Calu3 (cell line): ENCODE measurements around the gene HMMR. TPM values are rescaled to one million over a fixed set of nuclear protein-coding genes. Genes with fewer than 3 reads are reported as not detected.

Experiments used
- BruUV-seq: library from RNA; stranded (reverse); fragments of 400-500 nt; replicated peaks from 2 replicates; lab custom pipeline; 2021; lab: Mats Ljungman, UMichigan
- CTCF ChIA-PET: fragments of 300-600 bp; sonication (Branson Sonifier 250); formaldehyde crosslinking; loops from one replicate; lab custom pipeline; 2022; ENCODE audit warnings: antibody characterized with exemption; lab: Charles Lee
- DNase-seq: peaks from one replicate; pipeline ENCODE4 v3.0.0; 2022
- H3K27ac Mint-ChIP-seq: one replicate; pipeline ENCODE4 v1.8.0; 2022; ENCODE audit warnings: mixed read lengths; ENCODE audit not compliant: unreplicated experiment
- H3K27me3 Mint-ChIP-seq: one replicate; pipeline ENCODE4 v1.8.0; 2022; ENCODE audit warnings: mixed read lengths; ENCODE audit not compliant: unreplicated experiment
- H3K36me3 Mint-ChIP-seq: one replicate; pipeline ENCODE4 v1.8.0; 2022; ENCODE audit warnings: mild to moderate bottlenecking, moderate library complexity, mixed read lengths; ENCODE audit not compliant: insufficient read depth, unreplicated experiment
- H3K4me1 Mint-ChIP-seq: one replicate; pipeline ENCODE4 v1.8.0; 2022; ENCODE audit warnings: mild to moderate bottlenecking, low read depth, mixed read lengths; ENCODE audit not compliant: unreplicated experiment
- H3K4me3 Mint-ChIP-seq: one replicate; pipeline ENCODE4 v1.8.0; 2022; ENCODE audit warnings: mild to moderate bottlenecking, low read depth, moderate library complexity, mixed read lengths; ENCODE audit not compliant: unreplicated experiment
- H3K9me3 Mint-ChIP-seq: one replicate; pipeline ENCODE4 v1.8.0; 2022; ENCODE audit warnings: low read depth, mixed read lengths; ENCODE audit not compliant: unreplicated experiment
- intact Hi-C: fragments of 100-400 bp; cut with micrococcal nuclease; formaldehyde crosslinking; loops from one replicate; pipeline ENCODE4 v1.10.0; 2022; ENCODE audit not compliant: unreplicated experiment
- total RNA-seq: library from RNA; stranded (reverse); gene quantifications from 2 replicates; pipeline ENCODE4 v1.2.3, GENCODE V29; 2022
- TF ChIP-seq, protein P1 (sequence below): fragments of 200-600 bp; IDR thresholded peaks from one replicate; pipeline ENCODE4 v1.8.0; 2022; ENCODE audit warnings: antibody characterized with exemption; ENCODE audit not compliant: unreplicated experiment

Gene HMMR
- total RNA-seq, 1 experiment from 2014 or later: 54.3 TPM

- no peak for DNase-seq
- no peaks in the 10 kb centered on the region for H3K9me3 Mint-ChIP-seq
- TF ChIP-seq, protein P1, sequence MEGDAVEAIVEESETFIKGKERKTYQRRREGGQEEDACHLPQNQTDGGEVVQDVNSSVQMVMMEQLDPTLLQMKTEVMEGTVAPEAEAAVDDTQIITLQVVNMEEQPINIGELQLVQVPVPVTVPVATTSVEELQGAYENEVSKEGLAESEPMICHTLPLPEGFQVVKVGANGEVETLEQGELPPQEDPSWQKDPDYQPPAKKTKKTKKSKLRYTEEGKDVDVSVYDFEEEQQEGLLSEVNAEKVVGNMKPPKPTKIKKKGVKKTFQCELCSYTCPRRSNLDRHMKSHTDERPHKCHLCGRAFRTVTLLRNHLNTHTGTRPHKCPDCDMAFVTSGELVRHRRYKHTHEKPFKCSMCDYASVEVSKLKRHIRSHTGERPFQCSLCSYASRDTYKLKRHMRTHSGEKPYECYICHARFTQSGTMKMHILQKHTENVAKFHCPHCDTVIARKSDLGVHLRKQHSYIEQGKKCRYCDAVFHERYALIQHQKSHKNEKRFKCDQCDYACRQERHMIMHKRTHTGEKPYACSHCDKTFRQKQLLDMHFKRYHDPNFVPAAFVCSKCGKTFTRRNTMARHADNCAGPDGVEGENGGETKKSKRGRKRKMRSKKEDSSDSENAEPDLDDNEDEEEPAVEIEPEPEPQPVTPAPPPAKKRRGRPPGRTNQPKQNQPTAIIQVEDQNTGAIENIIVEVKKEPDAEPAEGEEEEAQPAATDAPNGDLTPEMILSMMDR: no peak
- no peak overlapping the region for H3K27ac Mint-ChIP-seq
- CTCF ChIA-PET: no interaction called here
- H3K27me3 Mint-ChIP-seq: no peaks in the 10 kb centered on the region
- no peak overlapping the region for H3K4me3 Mint-ChIP-seq
- no TSS peak for BruUV-seq
- peaks cover 59% of the 10 kb centered on the region for H3K36me3 Mint-ChIP-seq
- intact Hi-C loops: no loop called here
- H3K4me1 Mint-ChIP-seq: peaks cover 8% of the 10 kb centered on the region
Measured at GRCh38 chr5:163444526-163444925, 15.9 kb upstream of the HMMR start.

DNA sequence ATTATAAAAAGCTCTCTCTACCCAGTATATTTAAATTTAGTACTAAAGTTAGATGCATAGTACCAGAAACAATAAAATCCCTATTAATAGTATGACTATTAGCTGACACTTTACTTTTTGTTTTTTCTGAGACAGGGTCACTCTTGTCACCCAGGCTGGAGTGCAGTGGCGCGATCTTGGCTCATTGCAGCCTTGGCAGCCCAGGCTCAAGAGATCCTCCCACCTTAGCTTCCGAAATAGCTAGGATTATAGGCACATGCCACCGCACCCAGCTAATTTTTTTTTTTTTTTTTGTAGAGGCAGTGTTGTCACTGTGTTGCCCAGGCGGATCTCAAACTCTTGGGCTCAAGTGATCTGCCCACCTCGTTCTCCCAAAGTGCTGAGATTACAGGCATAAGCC is 15.1 kb upstream of the HMMR start:
- TF ChIP-seq, protein P1: no peak
- intact Hi-C loops: no loop called here
- Mint-ChIP-seq H3K9me3 (no peaks in the 10 kb centered on the region), H3K27ac (no peak overlapping the region), H3K27me3 (no peaks in the 10 kb centered on the region), H3K4me3 (no peak overlapping the region), H3K36me3 (peaks cover 65% of the 10 kb centered on the region), H3K4me1 (peaks cover under 1% of the 10 kb centered on the region)
- DNase-seq: no peak
- CTCF ChIA-PET: interaction anchor here (0.6 kb wide), 1 partner anchor 718 kb away, joined by 3 read pairs; no protein-coding TSS in a partner anchor
- no TSS peak for BruUV-seq

- Mint-ChIP-seq H3K27ac (no peak overlapping the region), H3K36me3 (peaks cover 74% of the 10 kb centered on the region), H3K4me3 (no peak overlapping the region), H3K27me3 (no peaks in the 10 kb centered on the region), H3K9me3 (no peaks in the 10 kb centered on the region), H3K4me1 (no peaks in the 10 kb centered on the region)
- intact Hi-C loops: no loop called here
- CTCF ChIA-PET: no interaction called here
- DNase-seq: no peak
- no TSS peak for BruUV-seq
- TF ChIP-seq, protein P1: no peak
Measured at GRCh38 chr5:163447191-163447590, 13.2 kb upstream of the HMMR start.

DNA sequence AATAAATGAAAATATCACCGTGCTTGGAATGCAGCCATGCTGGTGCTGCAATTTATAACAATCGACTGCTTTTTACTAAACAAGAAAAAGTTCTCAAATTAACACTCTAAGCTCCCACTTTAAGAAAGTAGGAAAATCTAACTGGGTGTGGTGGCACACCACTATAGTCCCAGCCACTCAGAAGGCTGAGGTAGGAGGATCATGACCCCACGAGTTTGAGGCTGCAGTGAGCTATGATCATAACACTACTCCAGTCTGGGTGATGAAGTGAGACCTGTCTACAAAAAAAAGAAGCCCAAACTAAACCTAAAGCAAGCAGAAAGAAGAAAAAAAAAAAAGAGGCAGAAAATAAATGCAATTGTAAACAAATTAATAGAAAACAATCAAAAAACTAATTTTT is 12.6 kb upstream of the HMMR start:
- no peaks in the 10 kb centered on the region for H3K27me3 Mint-ChIP-seq
- no peaks in the 10 kb centered on the region for H3K9me3 Mint-ChIP-seq
- intact Hi-C loops: no loop called here
- no peak overlapping the region for H3K27ac Mint-ChIP-seq
- TF ChIP-seq, protein P1: no peak
- no peak overlapping the region for H3K4me3 Mint-ChIP-seq
- no peak for DNase-seq
- CTCF ChIA-PET: interaction anchor here (0.6 kb wide), 1 partner anchor 9 kb away, joined by 4 read pairs; no protein-coding TSS in a partner anchor
- no TSS peak for BruUV-seq
- H3K4me1 Mint-ChIP-seq: no peaks in the 10 kb centered on the region
- peaks cover 73% of the 10 kb centered on the region for H3K36me3 Mint-ChIP-seq
